Gastrocnemius medialis (tissue), 4 donors: Measurements from ENCODE around the gene NOXRED1.

Source experiments
- POLR2A ChIP-seq, 2 donors: fragments of 450-650 bp; IDR thresholded peaks; one replicate each; pipeline ENCODE4 v1.6.1; 2017; ENCODE audit warnings: antibody characterized with exemption in 2 of 2, mild to moderate bottlenecking in 2 of 2, moderate library complexity in 2 of 2
- TF ChIP-seq, protein P1 (sequence below), 5 experiments: fragments of 450-650 bp in 3 of 5; fragments of 200-600 bp in 2 of 5; sonication (generic) in 2 of 5; IDR thresholded peaks in 4 of 5; conservative IDR thresholded peaks in 1 of 5; 1 replicate in 4 of 5; 2 replicates in 1 of 5; pipeline ENCODE4 v1.5.1; 2016 to 2019; ENCODE audit warnings: antibody characterized with exemption in 5 of 5, mild to moderate bottlenecking in 3 of 5, moderate library complexity in 3 of 5

DNA sequence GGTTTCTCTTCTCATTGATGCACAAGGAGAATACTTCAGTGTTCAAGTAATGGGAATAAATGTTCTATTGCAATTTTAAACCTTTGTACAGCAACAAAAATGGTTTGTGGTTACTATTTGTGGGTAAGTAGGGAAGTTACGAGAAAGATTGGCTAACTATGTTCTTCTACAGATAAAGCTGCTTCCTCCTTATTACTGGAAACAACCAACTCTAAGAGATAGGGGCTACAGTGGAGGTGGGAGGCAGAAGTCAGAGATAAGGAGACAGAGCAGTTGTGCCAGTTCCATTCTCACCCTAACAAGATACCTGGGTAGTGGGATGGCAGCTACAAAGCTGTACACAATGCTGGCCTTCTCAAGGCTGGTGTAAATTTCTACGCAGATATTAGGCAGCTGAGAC is 16.2 kb downstream of the NOXRED1 start:
- TF ChIP-seq, protein P1, sequence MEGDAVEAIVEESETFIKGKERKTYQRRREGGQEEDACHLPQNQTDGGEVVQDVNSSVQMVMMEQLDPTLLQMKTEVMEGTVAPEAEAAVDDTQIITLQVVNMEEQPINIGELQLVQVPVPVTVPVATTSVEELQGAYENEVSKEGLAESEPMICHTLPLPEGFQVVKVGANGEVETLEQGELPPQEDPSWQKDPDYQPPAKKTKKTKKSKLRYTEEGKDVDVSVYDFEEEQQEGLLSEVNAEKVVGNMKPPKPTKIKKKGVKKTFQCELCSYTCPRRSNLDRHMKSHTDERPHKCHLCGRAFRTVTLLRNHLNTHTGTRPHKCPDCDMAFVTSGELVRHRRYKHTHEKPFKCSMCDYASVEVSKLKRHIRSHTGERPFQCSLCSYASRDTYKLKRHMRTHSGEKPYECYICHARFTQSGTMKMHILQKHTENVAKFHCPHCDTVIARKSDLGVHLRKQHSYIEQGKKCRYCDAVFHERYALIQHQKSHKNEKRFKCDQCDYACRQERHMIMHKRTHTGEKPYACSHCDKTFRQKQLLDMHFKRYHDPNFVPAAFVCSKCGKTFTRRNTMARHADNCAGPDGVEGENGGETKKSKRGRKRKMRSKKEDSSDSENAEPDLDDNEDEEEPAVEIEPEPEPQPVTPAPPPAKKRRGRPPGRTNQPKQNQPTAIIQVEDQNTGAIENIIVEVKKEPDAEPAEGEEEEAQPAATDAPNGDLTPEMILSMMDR (IDR thresholded peaks at IDR 0.05 in 4 of 5, conservative IDR thresholded peaks at IDR 0.05 in 1 of 5), result no peak
- no peak for TF ChIP-seq POLR2A (IDR thresholded peaks at IDR 0.05)
